HepG2 (cell line): ENCODE data around the gene EMILIN1. TPM values are rescaled to one million over a fixed set of nuclear protein-coding genes. Genes with fewer than 3 reads are reported as not detected.

Experiments
- ELF4 ChIP-seq: sonication (generic); formaldehyde crosslinking; IDR thresholded peaks from 2 replicates; pipeline ENCODE4 v1.5.0; 2020; ENCODE audit warnings: missing genetic modification reagents, mild to moderate bottlenecking, moderate library complexity, borderline replicate concordance
- IKZF1 ChIP-seq: fragments of 450-650 bp; IDR thresholded peaks from 2 replicates; pipeline ENCODE4 v1.7.1; 2016
- KLF15 ChIP-seq: sonication (generic); formaldehyde crosslinking; IDR thresholded peaks from 2 replicates; pipeline ENCODE4 v1.8.1; 2023; ENCODE audit warnings: borderline replicate concordance, mild to moderate bottlenecking, inconsistent platforms, missing genetic modification reagents, mixed read lengths
- MEIS2 ChIP-seq: sonication (generic); formaldehyde crosslinking; IDR thresholded peaks from 2 replicates; pipeline ENCODE4 v1.9.0; 2021; ENCODE audit warnings: mild to moderate bottlenecking, missing genetic modification reagents
- MTA1 ChIP-seq: sonication (generic); formaldehyde crosslinking; IDR thresholded peaks from 2 replicates; pipeline ENCODE4 v1.4.0; 2020; ENCODE audit warnings: missing genetic modification reagents, mild to moderate bottlenecking, borderline replicate concordance
- NCOA1 ChIP-seq: sonication (generic); formaldehyde crosslinking; IDR thresholded peaks from 2 replicates; pipeline ENCODE4 v1.9.0; 2021; ENCODE audit warnings: missing genetic modification reagents
- NONO ChIP-seq, 2 experiments: fragments of 450-650 bp in 1 of 2; sonication (generic) in 1 of 2; formaldehyde crosslinking in 1 of 2; IDR thresholded peaks in 1 of 2; conservative IDR thresholded peaks in 1 of 2; 2 replicates each; pipeline versions ENCODE4 v1.6.1 to v1.8.0; 2017 to 2022; ENCODE audit warnings: mild to moderate bottlenecking in 1 of 2, missing genetic modification reagents in 1 of 2, moderate library complexity in 1 of 2
- SAFB2 ChIP-seq: sonication (generic); formaldehyde crosslinking; IDR thresholded peaks from 2 replicates; pipeline ENCODE4 v1.5.1; 2020; ENCODE audit warnings: missing genetic modification reagents, low read depth, mild to moderate bottlenecking, borderline replicate concordance
- SETDB1 ChIP-seq: sonication (generic); formaldehyde crosslinking; IDR thresholded peaks from 2 replicates; pipeline ENCODE4 v1.5.1; 2020; ENCODE audit warnings: missing genetic modification reagents, mild to moderate bottlenecking, borderline replicate concordance
- ZBTB7A ChIP-seq: sonication (generic); formaldehyde crosslinking; IDR thresholded peaks from 2 replicates; pipeline ENCODE4 v1.8.0; 2022; ENCODE audit warnings: mild to moderate bottlenecking, missing genetic modification reagents
- ZFP36L1 ChIP-seq: sonication (generic); formaldehyde crosslinking; IDR thresholded peaks from 2 replicates; pipeline ENCODE4 v1.8.0; 2022; ENCODE audit warnings: mild to moderate bottlenecking, missing genetic modification reagents, moderate library complexity
- ZFP36L2 ChIP-seq: sonication (generic); formaldehyde crosslinking; IDR thresholded peaks from 2 replicates; pipeline ENCODE4 v1.4.0; 2020; ENCODE audit warnings: missing genetic modification reagents
- ZHX2 ChIP-seq, 2 experiments: sonication (generic) in 1 of 2; formaldehyde crosslinking in 1 of 2; IDR thresholded peaks; 2 replicates each; pipeline versions ENCODE4 v1.6.1 to v1.9.0; 2014 to 2022; ENCODE audit warnings: antibody characterized with exemption in 1 of 2, borderline replicate concordance in 1 of 2, inconsistent platforms in 1 of 2, low read depth in 1 of 2, missing genetic modification reagents in 1 of 2
- ZNF296 ChIP-seq: sonication (generic); formaldehyde crosslinking; conservative IDR thresholded peaks from 2 replicates; pipeline ENCODE4 v1.5.0; 2020; ENCODE audit warnings: mild to moderate bottlenecking, missing genetic modification reagents
- ZNF362 ChIP-seq: sonication (generic); formaldehyde crosslinking; IDR thresholded peaks from 2 replicates; pipeline ENCODE4 v1.4.0; 2020; ENCODE audit warnings: missing genetic modification reagents, mild to moderate bottlenecking, borderline replicate concordance
- ZNF713 ChIP-seq: sonication (generic); formaldehyde crosslinking; IDR thresholded peaks from 2 replicates; pipeline ENCODE4 v1.4.0; 2020; ENCODE audit warnings: mild to moderate bottlenecking, missing genetic modification reagents
- ZNF788 ChIP-seq: sonication (generic); formaldehyde crosslinking; IDR thresholded peaks from 2 replicates; pipeline ENCODE4 v1.5.0; 2020; ENCODE audit warnings: mild to moderate bottlenecking, missing genetic modification reagents, borderline replicate concordance
- polyA plus RNA-seq, 8 experiments: library from polyadenylated mRNA; depleted of rRNA in 3 of 8; stranded (reverse) in 7 of 8; unstranded in 1 of 8; fragments of >200 nt; fragmentation: Illumina TruSeq in 4 of 8; extraction: Trizol in 4 of 8; gene quantifications; 2 replicates each; pipeline versions ENCODE4 v1.2.1 to v1.2.3, GENCODE V29; 2011 to 2016; ENCODE audit warnings: low read depth in 4 of 8, missing spikeins in 1 of 8, mixed read lengths in 1 of 8; ENCODE audit not compliant: insufficient read depth in 1 of 8
- total RNA-seq, 5 experiments: library from RNA; depleted of rRNA; stranded (reverse); fragments of >200 nt; fragmentation: Illumina TruSeq; extraction: Trizol; gene quantifications; 2 replicates each; pipeline ENCODE4 v1.2.3, GENCODE V29; 2016; ENCODE audit warnings: low read depth in 1 of 5

The EMILIN1 gene
- total and polyA plus RNA-seq, 2 of the 13 experiments (the other 11 are each of a cell fraction or from before 2014, with no cell fraction given) = 8.1 to 9.7 TPM

- TF ChIP-seq ZHX2 (IDR thresholded peaks at IDR 0.05; ENCODE audit: low read depth) = peak; percentile 94
- peak; percentile 79; the same call in 1 of the 2 replicates for TF ChIP-seq ZHX2 (CRISPR knock-in tag; IDR thresholded peaks at IDR 0.05; ENCODE audit: borderline replicate concordance)
- TF ChIP-seq ZNF788 (CRISPR knock-in tag) = peak; percentile 30; the same call in 1 of the 2 replicates
- TF ChIP-seq MTA1 (CRISPR knock-in tag) = peak; percentile 37; the same call in 1 of the 2 replicates
- TF ChIP-seq SETDB1 (CRISPR knock-in tag) = no peak
- no peak for TF ChIP-seq ELF4 (CRISPR knock-in tag)
- no peak for TF ChIP-seq MEIS2 (CRISPR knock-in tag)
- TF ChIP-seq KLF15 (CRISPR knock-in tag) = 0 out of 2 replicates have a peak, but pooled peaks have one; percentile 23
- no peak for TF ChIP-seq ZNF713 (CRISPR knock-in tag)
- TF ChIP-seq ZNF296 (CRISPR knock-in tag) = no peak
- no peak for TF ChIP-seq ZBTB7A
- TF ChIP-seq IKZF1 = no peak
- no peak for TF ChIP-seq NCOA1
- TF ChIP-seq NONO (IDR thresholded peaks at IDR 0.05) = no peak
- TF ChIP-seq NONO (CRISPR knock-in tag; conservative IDR thresholded peaks at IDR 0.05) = peak; percentile 80
- no peak for TF ChIP-seq ZNF362 (CRISPR knock-in tag)
- no peak for TF ChIP-seq ZFP36L1
- peak; percentile 83; the same call in 1 of the 2 replicates for TF ChIP-seq SAFB2 (CRISPR knock-in tag)
- TF ChIP-seq ZFP36L2 = no peak
These were observed 7.0 kb upstream of the EMILIN1 start, which contains the start of gene OST4 (continued) for GRCh38 chr2:27071277-27071989.
